Muscle layer of duodenum (tissue), 2 donors: ENCODE results near the gene CYP24A1.
"Not testable (repeated sequence)": the region's sequence is repeated elsewhere in the genome, so short reads cannot be mapped to it uniquely, and the experiment has no call there.

Source experiments
- H3K27ac ChIP-seq: one replicate; pipeline ENCODE4 v1.7.0; 2013; ENCODE audit warnings: mild to moderate bottlenecking, low read length
- H3K27me3 ChIP-seq: one replicate; pipeline ENCODE4 v1.7.0; 2013; ENCODE audit warnings: low read depth, mild to moderate bottlenecking, control low read depth, low read length
- H3K36me3 ChIP-seq, 2 donors: one replicate each; pipeline ENCODE4 v1.7.0; 2013; ENCODE audit warnings: low read length in 2 of 2, control low read depth in 1 of 2, mild to moderate bottlenecking in 1 of 2; ENCODE audit not compliant: insufficient read depth in 2 of 2, control insufficient read depth in 1 of 2
- H3K4me1 ChIP-seq, 2 donors: one replicate each; pipeline ENCODE4 v1.7.0; 2013; ENCODE audit warnings: low read length in 2 of 2, mild to moderate bottlenecking in 2 of 2, control low read depth in 1 of 2, moderate library complexity in 1 of 2; ENCODE audit not compliant: insufficient read depth in 2 of 2, control insufficient read depth in 1 of 2
- H3K4me3 ChIP-seq, 2 donors: one replicate each; pipeline ENCODE4 v1.7.0; 2013; ENCODE audit warnings: low read length in 2 of 2, low read depth in 1 of 2, mild to moderate bottlenecking in 1 of 2
- H3K9me3 ChIP-seq, 2 donors: one replicate each; pipeline ENCODE4 v1.7.0; 2013; ENCODE audit warnings: low read length in 2 of 2, control low read depth in 1 of 2, mild to moderate bottlenecking in 1 of 2; ENCODE audit not compliant: control insufficient read depth in 1 of 2
- donor health status: healthy.

CYP24A1 gene

GRCh38 chr20:54139188-54139587 lies 34.6 kb downstream of the CYP24A1 start:
- H3K36me3 ChIP-seq: no peaks in the 10 kb centered on the region
- H3K27ac ChIP-seq: no peak overlapping the region
- no peaks in the 10 kb centered on the region for H3K27me3 ChIP-seq
- H3K4me3 ChIP-seq: no peak overlapping the region
- no peaks in the 10 kb centered on the region for H3K4me1 ChIP-seq
- H3K9me3 ChIP-seq: peaks cover 0 to 8% of the 10 kb centered on the region in 2 donors

GRCh38 chr20:54138427-54138826 lies 35.4 kb downstream of the CYP24A1 start:
- H3K27ac ChIP-seq: no peak overlapping the region
- H3K9me3 ChIP-seq: peaks cover 0 to 8% of the 10 kb centered on the region in 2 donors
- H3K36me3 ChIP-seq: no peaks in the 10 kb centered on the region
- H3K4me3 ChIP-seq: no peak overlapping the region
- H3K27me3 ChIP-seq: no peaks in the 10 kb centered on the region
- H3K4me1 ChIP-seq: no peaks in the 10 kb centered on the region

GRCh38 chr20:54137115-54137514 lies 36.7 kb downstream of the CYP24A1 start:
- peaks cover 0 to 6% of the 10 kb centered on the region in 2 donors for H3K9me3 ChIP-seq

GRCh38 chr20:54134445-54135220 lies 39.2 kb downstream of the CYP24A1 start:
- Histone ChIP-seq H3K4me3 (no peak overlapping the region), H3K9me3 (no peaks in the 10 kb centered on the region), H3K27ac (no peak overlapping the region), H3K4me1 (no peaks in the 10 kb centered on the region), H3K27me3 (no peaks in the 10 kb centered on the region), H3K36me3 (no peaks in the 10 kb centered on the region)

More at GRCh38 chr20:54137115-54137514, 36.7 kb downstream of the CYP24A1 start:
- Histone ChIP-seq H3K36me3 (no peaks in the 10 kb centered on the region), H3K27ac (no peak overlapping the region), H3K4me3 (no peak overlapping the region), H3K4me1 (no peaks in the 10 kb centered on the region), H3K27me3 (no peaks in the 10 kb centered on the region)

GRCh38 chr20:54133434-54134427 lies 40.1 kb downstream of the CYP24A1 start:
- Histone ChIP-seq H3K4me3 (no peak overlapping the region), H3K36me3 (no peaks in the 10 kb centered on the region), H3K9me3 (no peaks in the 10 kb centered on the region), H3K4me1 (no peaks in the 10 kb centered on the region), H3K27ac (no peak overlapping the region), H3K27me3 (no peaks in the 10 kb centered on the region)

- Histone ChIP-seq H3K27me3 (no peaks in the 10 kb centered on the region), H3K4me3 (no peak overlapping the region), H3K27ac (no peak overlapping the region), H3K9me3 (no peaks in the 10 kb centered on the region), H3K36me3 (no peaks in the 10 kb centered on the region), H3K4me1 (no peaks in the 10 kb centered on the region)
Measured at GRCh38 chr20:54132612-54133433, 41.0 kb downstream of the CYP24A1 start.

GRCh38 chr20:54131675-54132611 lies 41.8 kb downstream of the CYP24A1 start:
- H3K9me3 ChIP-seq: no peaks in the 10 kb centered on the region
- H3K27ac ChIP-seq: no peak overlapping the region
- no peaks in the 10 kb centered on the region for H3K27me3 ChIP-seq
- no peaks in the 10 kb centered on the region for H3K36me3 ChIP-seq
- H3K4me1 ChIP-seq: no peaks in the 10 kb centered on the region
- H3K4me3 ChIP-seq: no peak overlapping the region

GRCh38 chr20:54131125-54131524 lies 42.7 kb downstream of the CYP24A1 start:
- H3K4me3 ChIP-seq, H3K4me1 ChIP-seq, H3K27ac ChIP-seq, H3K9me3 ChIP-seq, H3K27me3 ChIP-seq, H3K36me3 ChIP-seq: not testable (repeated sequence)

- H3K27me3 ChIP-seq: no peaks in the 10 kb centered on the region
Measured at GRCh38 chr20:54129350-54129749, 44.4 kb downstream of the CYP24A1 start.

GRCh38 chr20:54127855-54128574 lies 45.8 kb downstream of the CYP24A1 start:
- H3K9me3 ChIP-seq: no peaks in the 10 kb centered on the region
- no peaks in the 10 kb centered on the region for H3K4me1 ChIP-seq
- H3K27me3 ChIP-seq: no peaks in the 10 kb centered on the region
- no peak overlapping the region for H3K27ac ChIP-seq
- H3K4me3 ChIP-seq: no peak overlapping the region
- no peaks in the 10 kb centered on the region for H3K36me3 ChIP-seq

More at GRCh38 chr20:54129350-54129749, 44.4 kb downstream of the CYP24A1 start:
- H3K27ac ChIP-seq: no peak overlapping the region
- H3K4me3 ChIP-seq: no peak overlapping the region
- H3K4me1 ChIP-seq: no peaks in the 10 kb centered on the region
- no peaks in the 10 kb centered on the region for H3K36me3 ChIP-seq
- no peaks in the 10 kb centered on the region for H3K9me3 ChIP-seq
